WTC11 (cell line): ENCODE data around the gene TIMP2. TPM values are rescaled to one million over a fixed set of nuclear protein-coding genes. Genes with fewer than 3 reads are reported as not detected.

Experiments used
- ATAC-seq: fragments of 200-7000 bp; cut with Tn5 transposase; 2 replicates; pipeline ENCODE4 v1.10.0; 2021; ENCODE audit warnings: mild to moderate bottlenecking, moderate library complexity
- CTCF ChIA-PET: fragments of 300-600 bp; sonication (Branson Sonifier 250); formaldehyde crosslinking; loops from one replicate; lab custom pipeline; 2021; ENCODE audit warnings: antibody characterized with exemption; lab: Charles Lee
- POLR2A ChIA-PET: fragments of 350-600 bp; sonication (Branson Sonifier 250); formaldehyde crosslinking; loops from one replicate; lab custom pipeline; 2021; ENCODE audit warnings: antibody characterized with exemption; lab: Charles Lee
- DNase-seq: peaks from one replicate; pipeline ENCODE4 v3.0.0; 2021; ENCODE audit warnings: low spot score
- H3K27ac Mint-ChIP-seq: 2 replicates; pipeline ENCODE4 v1.8.0; 2021; ENCODE audit warnings: mixed read lengths
- H3K27me3 Mint-ChIP-seq: 2 replicates; pipeline ENCODE4 v1.8.0; 2021; ENCODE audit warnings: low read depth, mild to moderate bottlenecking, moderate library complexity, mixed read lengths
- H3K36me3 Mint-ChIP-seq: 2 replicates; pipeline ENCODE4 v1.8.0; 2021; ENCODE audit warnings: mixed read lengths
- H3K4me1 Mint-ChIP-seq: 2 replicates; pipeline ENCODE4 v1.8.0; 2022; ENCODE audit warnings: mixed read lengths
- H3K4me3 Mint-ChIP-seq: 2 replicates; pipeline ENCODE4 v1.8.0; 2021; ENCODE audit warnings: mild to moderate bottlenecking, moderate library complexity, mixed read lengths
- H3K9me3 Mint-ChIP-seq: 2 replicates; pipeline ENCODE4 v1.8.0; 2021; ENCODE audit warnings: mixed read lengths
- CDX4 ChIP-seq: fragments of 250-450 bp; sonication (Bioruptor Pico); IDR thresholded peaks from 2 replicates; pipeline ENCODE4 v1.9.0; 2021; ENCODE audit warnings: moderate library complexity, mild to moderate bottlenecking, inconsistent platforms, borderline replicate concordance
- FOXK1 ChIP-seq: sonication (generic); formaldehyde crosslinking; IDR thresholded peaks from 2 replicates; pipeline ENCODE4 v1.8.0; 2022; ENCODE audit warnings: mild to moderate bottlenecking, moderate library complexity, missing genetic modification reagents
- FOXP1 ChIP-seq: sonication (generic); formaldehyde crosslinking; IDR thresholded peaks from 2 replicates; pipeline ENCODE4 v1.8.0; 2022; ENCODE audit warnings: missing genetic modification reagents, mild to moderate bottlenecking, moderate library complexity, borderline replicate concordance
- HMGA2 ChIP-seq: fragments of 250-450 bp; sonication (Bioruptor Pico); IDR thresholded peaks from 2 replicates; pipeline ENCODE4 v1.4.0; 2021; ENCODE audit warnings: mild to moderate bottlenecking, moderate library complexity
- JAZF1 ChIP-seq: fragments of 250-450 bp; sonication (Bioruptor Pico); IDR thresholded peaks from 2 replicates; pipeline ENCODE4 v1.9.0; 2021; ENCODE audit warnings: moderate library complexity, mild to moderate bottlenecking, inconsistent platforms
- MXD4 ChIP-seq: fragments of 250-450 bp; sonication (Bioruptor Pico); IDR thresholded peaks from 2 replicates; pipeline ENCODE4 v1.8.0; 2021; ENCODE audit warnings: mild to moderate bottlenecking, moderate library complexity, borderline replicate concordance
- MYBL2 ChIP-seq: sonication (generic); formaldehyde crosslinking; IDR thresholded peaks from 2 replicates; pipeline ENCODE4 v1.8.1; 2023; ENCODE audit warnings: mild to moderate bottlenecking, moderate library complexity, missing genetic modification reagents
- NFYB ChIP-seq: sonication (generic); formaldehyde crosslinking; conservative IDR thresholded peaks from 2 replicates; pipeline ENCODE4 v1.8.0; 2022; ENCODE audit warnings: low read depth, missing genetic modification reagents
- PRDM15 ChIP-seq: sonication (generic); formaldehyde crosslinking; IDR thresholded peaks from 2 replicates; pipeline ENCODE4 v1.8.0; 2022; ENCODE audit warnings: missing genetic modification reagents
- SP1 ChIP-seq: sonication (generic); formaldehyde crosslinking; conservative IDR thresholded peaks from 2 replicates; pipeline ENCODE4 v1.8.1; 2022; ENCODE audit warnings: missing genetic modification reagents
- TCF7 ChIP-seq: sonication (generic); formaldehyde crosslinking; IDR thresholded peaks from 2 replicates; pipeline ENCODE4 v1.8.0; 2022; ENCODE audit warnings: mild to moderate bottlenecking, low read depth, missing genetic modification reagents, moderate library complexity
- TEAD1 ChIP-seq: sonication (generic); formaldehyde crosslinking; IDR thresholded peaks from 2 replicates; pipeline ENCODE4 v1.8.0; 2022; ENCODE audit warnings: mild to moderate bottlenecking, missing genetic modification reagents
- ZBTB21 ChIP-seq: sonication (generic); formaldehyde crosslinking; IDR thresholded peaks from 2 replicates; pipeline ENCODE4 v1.8.1; 2023; ENCODE audit warnings: mild to moderate bottlenecking, missing genetic modification reagents, borderline replicate concordance
- ZMAT4 ChIP-seq: fragments of 250-450 bp; sonication (Bioruptor Pico); IDR thresholded peaks from 2 replicates; pipeline ENCODE4 v1.9.0; 2021; ENCODE audit warnings: mild to moderate bottlenecking
- ZNF219 ChIP-seq: sonication (generic); formaldehyde crosslinking; IDR thresholded peaks from 2 replicates; pipeline ENCODE4 v1.8.0; 2023; ENCODE audit warnings: missing genetic modification reagents, mild to moderate bottlenecking, borderline replicate concordance
- ZNF232 ChIP-seq: sonication (generic); formaldehyde crosslinking; IDR thresholded peaks from 2 replicates; pipeline ENCODE4 v1.8.0; 2022; ENCODE audit warnings: mild to moderate bottlenecking, missing genetic modification reagents
- ZNF263 ChIP-seq: sonication (generic); formaldehyde crosslinking; IDR thresholded peaks from 2 replicates; pipeline ENCODE4 v1.8.1; 2022; ENCODE audit warnings: low read depth, mild to moderate bottlenecking, moderate library complexity, missing genetic modification reagents
- ZNF423 ChIP-seq: fragments of 250-450 bp; sonication (Bioruptor Pico); IDR thresholded peaks from 2 replicates; pipeline ENCODE4 v2.1.2; 2022; ENCODE audit warnings: mild to moderate bottlenecking, moderate library complexity
- ZNF532 ChIP-seq: fragments of 250-450 bp; sonication (Bioruptor Pico); IDR thresholded peaks from 2 replicates; pipeline ENCODE4 v1.9.0; 2021; ENCODE audit warnings: mild to moderate bottlenecking, borderline replicate concordance
- total RNA-seq: library from RNA; stranded (reverse); gene quantifications from 3 replicates; pipeline ENCODE4 v1.2.3, GENCODE V29; 2021

TIMP2 gene
- total RNA-seq, 1 experiment from 2014 or later = 37.1 TPM

- DNase-seq (no peak), ATAC-seq (no peak)
- no peaks in the 10 kb centered on the region for H3K36me3 Mint-ChIP-seq
- ChIA-PET POLR2A (no interaction called here), CTCF (interaction anchor here (0.5 to 1.5 kb wide), 4 partner anchors 31 to 691 kb away, joined by 4 to 6 read pairs (median 4); no protein-coding TSS in a partner anchor)
- H3K9me3 Mint-ChIP-seq = no peaks in the 10 kb centered on the region
- H3K27ac Mint-ChIP-seq = no peak overlapping the region; the same call in 1 of the 2 replicates
- H3K4me3 Mint-ChIP-seq = no peak overlapping the region
- peaks cover 14% of the 10 kb centered on the region for H3K4me1 Mint-ChIP-seq
- TF ChIP-seq SP1 (CRISPR knock-in tag) (no peak), ZNF219 (CRISPR knock-in tag) (no peak), TEAD1 (CRISPR knock-in tag) (no peak), ZNF232 (CRISPR knock-in tag) (no peak), JAZF1 (CRISPR knock-in tag) (no peak), NFYB (CRISPR knock-in tag) (no peak), HMGA2 (no peak), ZNF423 (CRISPR knock-in tag) (no peak), CDX4 (no peak), ZMAT4 (CRISPR knock-in tag) (no peak), MYBL2 (CRISPR knock-in tag) (no peak), ZNF263 (CRISPR knock-in tag) (no peak), TCF7 (CRISPR knock-in tag) (no peak), FOXP1 (CRISPR knock-in tag) (no peak), PRDM15 (no peak), ZNF532 (CRISPR knock-in tag) (no peak), MXD4 (CRISPR knock-in tag) (no peak), FOXK1 (CRISPR knock-in tag) (no peak), ZBTB21 (CRISPR knock-in tag) (no peak)
- no peaks in the 10 kb centered on the region for H3K27me3 Mint-ChIP-seq
Observed at GRCh38 chr17:78896834-78897663, 28.1 kb downstream of the TIMP2 start.
